Measurements from ENCODE around the gene MRPL27. TPM values are rescaled to one million over a fixed set of nuclear protein-coding genes. Genes with fewer than 3 reads are reported as not detected.

MRPL27 gene
- total RNA-seq, 1 donor from 2014 or later = 57.5 TPM

DNA sequence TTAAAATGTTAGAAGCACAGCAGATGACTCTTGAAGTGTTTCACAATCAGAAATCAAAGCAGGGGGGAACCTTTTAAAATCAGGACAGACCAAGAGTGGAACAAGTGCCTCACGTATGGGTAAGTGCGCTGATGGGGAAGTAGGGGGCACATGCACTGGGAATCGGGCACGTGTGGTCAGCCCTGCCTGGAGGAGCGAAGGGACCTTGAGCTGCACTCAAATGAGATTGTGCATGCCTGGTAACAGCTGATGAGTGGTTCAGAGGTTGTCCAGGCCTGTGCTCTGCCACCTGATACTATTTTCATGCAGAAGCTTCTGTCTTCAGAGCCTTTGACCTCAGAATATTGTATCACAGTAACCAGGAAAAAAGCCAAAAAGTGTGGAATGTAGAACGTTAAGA, 40.8 kb downstream of the MRPL27 start:
- Mint-ChIP-seq H3K4me1 (peaks cover 3% of the 10 kb centered on the region), H3K27ac (no peak overlapping the region), H3K4me3 (no peak overlapping the region), H3K36me3 (no peaks in the 10 kb centered on the region), H3K27me3 (ENCODE audit: low read depth) (no peaks in the 10 kb centered on the region), H3K9me3 (no peaks in the 10 kb centered on the region)
- TF ChIP-seq, protein P1, sequence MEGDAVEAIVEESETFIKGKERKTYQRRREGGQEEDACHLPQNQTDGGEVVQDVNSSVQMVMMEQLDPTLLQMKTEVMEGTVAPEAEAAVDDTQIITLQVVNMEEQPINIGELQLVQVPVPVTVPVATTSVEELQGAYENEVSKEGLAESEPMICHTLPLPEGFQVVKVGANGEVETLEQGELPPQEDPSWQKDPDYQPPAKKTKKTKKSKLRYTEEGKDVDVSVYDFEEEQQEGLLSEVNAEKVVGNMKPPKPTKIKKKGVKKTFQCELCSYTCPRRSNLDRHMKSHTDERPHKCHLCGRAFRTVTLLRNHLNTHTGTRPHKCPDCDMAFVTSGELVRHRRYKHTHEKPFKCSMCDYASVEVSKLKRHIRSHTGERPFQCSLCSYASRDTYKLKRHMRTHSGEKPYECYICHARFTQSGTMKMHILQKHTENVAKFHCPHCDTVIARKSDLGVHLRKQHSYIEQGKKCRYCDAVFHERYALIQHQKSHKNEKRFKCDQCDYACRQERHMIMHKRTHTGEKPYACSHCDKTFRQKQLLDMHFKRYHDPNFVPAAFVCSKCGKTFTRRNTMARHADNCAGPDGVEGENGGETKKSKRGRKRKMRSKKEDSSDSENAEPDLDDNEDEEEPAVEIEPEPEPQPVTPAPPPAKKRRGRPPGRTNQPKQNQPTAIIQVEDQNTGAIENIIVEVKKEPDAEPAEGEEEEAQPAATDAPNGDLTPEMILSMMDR (IDR thresholded peaks at IDR 0.05; ENCODE audit: unreplicated experiment) = no peak
- DNase-seq (ENCODE audit: low spot score in 2 of 2, unreplicated experiment in 2 of 2) = no peak

DNA sequence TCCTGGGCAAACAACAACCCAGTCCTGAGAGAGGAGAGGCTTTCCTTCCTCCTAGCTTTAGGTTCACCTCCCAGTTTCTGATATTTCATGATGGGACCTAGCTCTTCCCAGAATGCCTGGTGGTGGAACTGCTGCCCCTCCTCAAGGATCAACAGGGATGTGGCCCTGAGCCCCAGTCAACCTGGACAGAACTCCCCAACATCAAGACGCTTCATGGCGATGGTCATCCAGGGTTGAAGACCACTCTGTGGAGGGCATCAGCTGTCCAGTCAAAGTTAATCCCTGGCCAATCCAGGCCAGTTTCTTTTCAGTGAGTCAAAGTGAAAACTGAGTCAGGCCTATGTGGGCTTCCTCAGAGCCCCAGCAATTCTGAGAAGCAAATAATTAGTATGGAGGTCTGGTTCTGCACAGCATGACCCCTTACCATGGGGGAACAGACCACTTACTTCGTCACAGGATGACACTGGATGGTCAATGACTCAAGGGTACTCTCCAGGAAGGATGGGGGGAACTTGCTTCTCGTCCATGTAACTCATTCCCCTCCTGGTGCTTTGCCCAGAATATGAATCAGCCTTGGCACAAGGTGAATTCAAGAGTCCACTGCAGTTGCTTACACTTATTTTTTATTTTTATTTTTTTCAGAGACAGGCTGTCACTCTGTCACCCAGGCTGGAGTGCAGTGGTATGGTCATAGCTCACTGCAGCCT, 41.7 kb downstream of the MRPL27 start:
- no peak for DNase-seq (ENCODE audit: low spot score in 2 of 2, unreplicated experiment in 2 of 2)
- no peak overlapping the region for H3K27ac Mint-ChIP-seq

DNA sequence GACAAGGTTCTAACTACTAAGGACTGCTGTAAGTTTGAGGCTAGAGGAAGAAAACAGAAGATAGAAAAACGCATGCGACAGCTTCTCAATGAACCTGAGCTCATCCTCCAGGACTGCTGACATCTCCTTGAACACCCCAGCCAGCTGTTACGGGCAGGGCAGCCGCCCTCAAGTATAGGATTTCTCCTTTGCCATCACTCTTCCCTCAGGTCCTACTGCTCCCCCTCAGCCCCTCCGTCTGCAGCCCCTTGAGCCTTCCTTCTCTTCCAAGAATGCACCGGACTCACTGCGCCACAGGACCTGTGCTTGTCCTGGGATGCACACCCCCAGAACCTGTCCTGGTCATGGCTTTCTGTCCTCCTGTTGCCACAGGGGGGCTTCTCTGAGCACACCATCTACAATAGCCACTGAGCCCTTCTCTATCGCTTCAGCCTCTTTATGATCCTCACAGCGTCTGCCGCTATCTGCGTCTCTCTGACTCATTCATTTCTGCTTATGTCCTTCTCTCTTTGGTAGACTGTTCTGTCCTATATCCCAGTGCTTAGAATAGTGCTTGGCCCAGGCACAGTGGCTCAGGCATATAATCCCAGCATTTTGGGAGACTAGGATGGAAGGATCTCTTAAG, 42.7 kb downstream of the MRPL27 start:
- Mint-ChIP-seq H3K4me3 (no peak overlapping the region), H3K27ac (no peak overlapping the region), H3K9me3 (no peaks in the 10 kb centered on the region), H3K27me3 (ENCODE audit: low read depth) (no peaks in the 10 kb centered on the region), H3K36me3 (no peaks in the 10 kb centered on the region), H3K4me1 (peaks cover 3% of the 10 kb centered on the region)
- TF ChIP-seq, protein P1 (IDR thresholded peaks at IDR 0.05; ENCODE audit: unreplicated experiment) = no peak
- DNase-seq (ENCODE audit: low spot score in 2 of 2, unreplicated experiment in 2 of 2) = no peak

More for the DNA sequence above, 41.7 kb downstream of the MRPL27 start:
- Mint-ChIP-seq H3K27me3 (ENCODE audit: low read depth) (no peaks in the 10 kb centered on the region), H3K4me1 (peaks cover 3% of the 10 kb centered on the region), H3K36me3 (no peaks in the 10 kb centered on the region), H3K4me3 (no peak overlapping the region), H3K9me3 (no peaks in the 10 kb centered on the region)
- TF ChIP-seq, protein P1 (IDR thresholded peaks at IDR 0.05; ENCODE audit: unreplicated experiment) = no peak

DNA sequence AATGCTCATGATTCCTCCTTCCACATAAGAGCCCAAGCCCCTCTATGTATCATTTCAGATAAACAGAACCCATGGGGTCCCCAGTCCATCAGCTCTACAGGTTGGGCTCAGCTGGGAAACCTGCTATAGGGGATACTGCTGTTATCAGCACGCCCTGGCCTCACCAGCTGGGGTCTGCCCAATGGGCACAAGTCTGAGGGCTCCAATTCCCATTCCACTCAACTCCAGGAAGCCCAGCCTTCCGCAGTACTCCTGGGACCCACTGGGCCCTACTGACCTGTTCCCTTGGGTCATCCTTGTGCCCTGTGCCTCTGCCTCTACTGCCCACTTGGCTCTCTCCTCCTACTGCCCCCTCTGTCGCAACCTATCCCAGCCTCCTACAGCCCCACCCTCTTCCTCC, 43.3 kb downstream of the MRPL27 start:
- no peak overlapping the region for H3K27ac Mint-ChIP-seq
- TF ChIP-seq, protein P1 (IDR thresholded peaks at IDR 0.05; ENCODE audit: unreplicated experiment) = no peak
- no peaks in the 10 kb centered on the region for H3K27me3 Mint-ChIP-seq (ENCODE audit: low read depth)
- no peak for DNase-seq (ENCODE audit: low spot score in 2 of 2, unreplicated experiment in 2 of 2)
- H3K9me3 Mint-ChIP-seq = no peaks in the 10 kb centered on the region
- no peaks in the 10 kb centered on the region for H3K36me3 Mint-ChIP-seq
- H3K4me3 Mint-ChIP-seq = no peak overlapping the region
- H3K4me1 Mint-ChIP-seq = peaks cover 3% of the 10 kb centered on the region

DNA sequence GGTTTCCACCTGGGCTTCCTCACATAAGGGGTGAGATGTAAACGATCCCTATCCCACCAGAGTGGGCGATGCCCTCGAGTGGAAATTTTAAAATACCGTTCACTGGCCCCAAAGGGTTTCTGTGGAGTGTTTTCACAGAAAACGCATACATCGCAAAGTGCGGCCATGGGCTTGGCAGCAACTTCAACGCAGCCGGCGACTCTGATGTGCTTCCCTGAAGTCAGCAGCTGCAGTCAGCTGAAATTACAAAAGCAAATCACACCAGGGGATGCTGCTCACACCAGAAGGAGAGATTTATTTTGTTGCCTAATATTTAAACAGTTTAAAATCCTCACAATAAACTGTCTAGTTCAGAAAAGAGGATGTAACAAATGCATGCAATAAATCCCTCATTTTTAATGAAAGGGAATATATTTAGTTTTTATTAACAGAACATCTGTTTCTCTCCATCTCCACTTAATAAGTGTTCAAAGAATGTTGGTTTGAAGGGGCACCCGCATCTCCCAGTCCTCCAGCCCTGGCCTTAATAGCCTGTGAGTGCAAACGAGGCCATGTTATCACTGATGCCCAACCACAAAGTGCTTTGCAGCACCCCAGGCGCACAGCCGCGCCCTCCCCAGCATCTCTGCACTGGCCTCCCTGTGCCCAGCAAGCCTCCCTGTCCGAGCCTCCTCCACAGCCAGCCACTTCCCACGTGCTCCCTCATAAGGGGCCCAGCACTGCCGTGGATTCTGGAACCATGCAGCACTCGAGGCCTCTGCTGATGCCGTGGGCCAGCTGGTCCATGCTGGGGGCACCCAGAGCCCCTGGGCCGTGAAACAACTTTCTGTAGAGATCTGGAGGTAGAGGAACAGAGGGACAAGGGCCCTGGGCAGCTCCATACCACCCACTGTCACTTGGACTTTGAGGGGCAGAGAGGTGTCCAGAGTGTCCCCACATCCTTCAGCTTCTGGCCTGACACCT, 44.3 kb downstream of the MRPL27 start:
- TF ChIP-seq, protein P1 (IDR thresholded peaks at IDR 0.05; ENCODE audit: unreplicated experiment) = no peak
- Mint-ChIP-seq H3K4me1 (peaks cover 3% of the 10 kb centered on the region), H3K27ac (no peak overlapping the region), H3K27me3 (ENCODE audit: low read depth) (no peaks in the 10 kb centered on the region), H3K4me3 (no peak overlapping the region), H3K9me3 (no peaks in the 10 kb centered on the region), H3K36me3 (no peaks in the 10 kb centered on the region)
- no peak for DNase-seq (ENCODE audit: low spot score in 2 of 2, unreplicated experiment in 2 of 2)

Data from mesothelial cell of epicardium (in vitro differentiated cells).